ENCODE results near the gene RNF150.

DNA sequence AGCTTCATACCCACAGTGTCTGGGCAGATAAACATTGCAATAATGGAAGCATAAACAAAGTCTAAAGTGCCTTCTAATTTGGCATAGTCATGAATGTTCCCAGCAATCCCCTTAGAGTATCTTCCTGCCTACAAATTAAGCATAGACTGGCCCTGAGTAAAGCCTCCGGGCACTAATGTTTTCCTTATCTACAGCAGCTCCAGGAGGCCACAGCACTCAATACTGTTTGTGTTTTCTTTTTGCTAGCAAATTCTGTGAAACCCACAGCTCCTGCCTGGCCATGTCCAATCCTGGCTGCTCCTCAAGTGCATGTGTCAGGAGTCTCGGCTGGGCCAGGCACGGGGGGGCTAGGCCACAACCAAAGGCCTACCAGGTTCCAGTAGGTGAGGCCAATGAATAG, 274.4 kb downstream of the RNF150 start:
- TF ChIP-seq GATA2 (IDR thresholded peaks at IDR 0.05; ENCODE audit: low read depth, low read length) (peak; percentile 74), GATA3 (IDR thresholded peaks at IDR 0.05; ENCODE audit: low read depth, low read length) (no peak)

Measured in SH-SY5Y (cell line).